AG04450 (cell line): ENCODE measurements around the gene OS9. TPM values are rescaled to one million over a fixed set of nuclear protein-coding genes. Genes with fewer than 3 reads are reported as not detected.

Experiments used
- CTCF ChIA-PET: fragments of 300-600, 350-600 bp; formaldehyde crosslinking; extraction: SDS; loops from one replicate; lab custom pipeline; 2022; ENCODE audit warnings: antibody characterized with exemption, inconsistent platforms; lab: Charles Lee
- POLR2A ChIA-PET: fragments of 350-600 bp; formaldehyde crosslinking; extraction: SDS; loops from one replicate; lab custom pipeline; 2021; ENCODE audit warnings: antibody characterized with exemption, inconsistent platforms; lab: Yijun Ruan, JAX
- DNase-seq: peaks from one replicate; pipeline ENCODE4 v3.0.0-alpha.2; 2011; ENCODE audit warnings: low read depth, low spot score
- H3K27ac ChIP-seq: one replicate; pipeline ENCODE4 v1.5.1; 2012; ENCODE audit warnings: low read depth, low read length, control low read depth
- H3K27me3 ChIP-seq: one replicate; pipeline ENCODE4 v1.6.0; 2012; ENCODE audit warnings: low read length; ENCODE audit not compliant: control insufficient read depth, insufficient read depth
- H3K4me3 ChIP-seq: 2 replicates; pipeline ENCODE4 v1.5.1; 2011; ENCODE audit warnings: mild to moderate bottlenecking, low read depth, low read length, control low read depth
- H3K9me3 ChIP-seq: 2 replicates; pipeline ENCODE4 v1.5.1; 2012; ENCODE audit warnings: low read length; ENCODE audit not compliant: control insufficient read depth, insufficient read depth
- CTCF ChIP-seq: IDR thresholded peaks from 2 replicates; pipeline ENCODE4 v1.5.1; 2011; ENCODE audit warnings: low read depth, low read length, control low read depth, inconsistent platforms
- polyA plus RNA-seq: library from polyadenylated mRNA; depleted of rRNA; stranded (reverse); fragments of >200 nt; gene quantifications from 2 replicates; pipeline ENCODE4 v1.2.3, GENCODE V29; 2011

Gene OS9
- polyA plus RNA-seq, 1 experiment: 310 TPM

- Histone ChIP-seq H3K27me3 (peaks cover 55% of the 10 kb centered on the region), H3K27ac (no peak overlapping the region), H3K9me3 (peaks cover 5% of the 10 kb centered on the region; the same call in 1 of the 2 replicates), H3K4me3 (no peak overlapping the region)
- no peak for TF ChIP-seq CTCF
- ChIA-PET CTCF (interaction anchor here (1.1 kb wide), 1 partner anchor 9 kb away, joined by 3 read pairs; no protein-coding TSS in a partner anchor), POLR2A (no interaction called here)
- DNase-seq: no peak
These were observed 37.6 kb downstream of the OS9 start for GRCh38 chr12:57731411-57732080.

DNA sequence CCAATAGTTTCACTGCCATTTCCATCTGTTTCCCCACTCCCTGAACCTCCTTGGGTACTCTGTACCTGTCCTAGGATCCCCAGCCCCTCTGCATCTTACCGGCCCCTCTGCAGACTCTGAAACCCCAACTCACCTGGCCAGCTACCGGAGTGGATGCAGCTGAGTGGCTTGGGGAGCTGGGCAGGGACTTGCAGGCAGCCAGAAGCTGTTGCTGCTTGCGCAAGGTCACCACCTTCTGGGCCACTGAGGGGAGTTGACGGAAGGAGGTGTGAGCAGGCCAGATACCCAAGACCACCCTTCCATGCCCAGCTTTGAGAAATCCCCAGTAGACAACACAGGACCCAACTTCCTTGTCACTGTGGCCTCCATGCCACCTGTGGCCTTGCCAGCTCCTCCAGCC lies 38.3 kb downstream of the OS9 start:
- Histone ChIP-seq H3K4me3 (no peak overlapping the region), H3K27me3 (peaks cover 59% of the 10 kb centered on the region), H3K9me3 (peaks cover 2% of the 10 kb centered on the region; the same call in 1 of the 2 replicates), H3K27ac (no peak overlapping the region)
- no peak for TF ChIP-seq CTCF
- POLR2A ChIA-PET: interaction anchor here (1.4 kb wide), 1 partner anchor 12 kb away, joined by 3 read pairs; the partner anchor contains the start of gene TSPAN31
- CTCF ChIA-PET: interaction anchor here (0.8 to 1.1 kb wide), 2 partner anchors 9 to 149 kb away, joined by 3 read pairs; no protein-coding TSS in a partner anchor
- DNase-seq: no peak

GRCh38 chr12:57732726-57733593 lies 39.0 kb downstream of the OS9 start:
- Histone ChIP-seq H3K27me3 (peaks cover 66% of the 10 kb centered on the region), H3K4me3 (no peak overlapping the region), H3K9me3 (no peaks in the 10 kb centered on the region; the same call in 1 of the 2 replicates), H3K27ac (no peak overlapping the region)
- ChIA-PET POLR2A (interaction anchor here (1.4 kb wide), 1 partner anchor 12 kb away, joined by 3 read pairs; the partner anchor contains the start of gene TSPAN31), CTCF (interaction anchor here (0.8 to 1.1 kb wide), 3 partner anchors 10 to 149 kb away, joined by 3 read pairs; no protein-coding TSS in a partner anchor)
- no peak for TF ChIP-seq CTCF
- no peak for DNase-seq

DNA sequence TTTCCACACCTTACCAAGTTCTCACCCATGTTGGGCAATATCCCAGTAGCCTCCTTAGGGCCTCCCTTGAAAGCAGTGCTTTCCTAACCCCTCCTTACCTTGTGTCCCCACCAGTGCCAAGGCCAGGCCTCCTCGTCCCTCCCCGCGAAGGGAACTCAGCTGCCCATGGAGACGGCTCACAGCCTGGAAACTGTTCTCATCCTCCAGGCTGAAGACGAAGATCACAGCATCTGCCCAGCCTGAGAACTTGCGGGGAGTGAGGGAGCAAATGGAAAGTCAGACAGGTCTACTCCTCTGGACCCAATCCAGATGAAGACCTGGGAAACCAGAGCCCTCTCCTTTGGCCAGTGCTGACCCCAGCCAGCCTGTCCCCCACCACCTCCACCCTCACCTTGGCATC lies 40.0 kb downstream of the OS9 start:
- Histone ChIP-seq H3K27ac (no peak overlapping the region), H3K9me3 (no peaks in the 10 kb centered on the region; the same call in 1 of the 2 replicates), H3K4me3 (no peak overlapping the region), H3K27me3 (peaks cover 73% of the 10 kb centered on the region)
- ChIA-PET POLR2A (no interaction called here), CTCF (interaction anchor here (0.6 to 2.4 kb wide), 3 partner anchors 8 to 148 kb away, joined by 3 to 19 read pairs (median 11); no protein-coding TSS in a partner anchor)
- TF ChIP-seq CTCF: no peak
- DNase-seq: no peak
